Lung (tissue), 12 donors: ENCODE results near the gene TFAM. TPM values are rescaled to one million over a fixed set of nuclear protein-coding genes. Genes with fewer than 3 reads are reported as not detected.

Source experiments
- ATAC-seq: fragments of 200-7000 bp; cut with Tn5 transposase; one replicate; pipeline ENCODE4 v1.9.1; 2020; ENCODE audit warnings: moderate number of reproducible peaks; ENCODE audit not compliant: insufficient read depth, low FRiP score
- DNase-seq, 3 donors: peaks; one replicate each; pipeline ENCODE4 v3.0.0-alpha.2; 2013 to 2017
- H3K27ac ChIP-seq, 2 donors: one replicate each; pipeline ENCODE4 v1.5.1; 2013; ENCODE audit warnings: mild to moderate bottlenecking in 2 of 2, moderate library complexity in 2 of 2, control low read depth in 1 of 2, inconsistent platforms in 1 of 2, low read depth in 1 of 2, low read length in 1 of 2
- H3K27me3 ChIP-seq, 3 donors: one replicate each; pipeline ENCODE4 v1.5.1; 2013; ENCODE audit warnings: low read length in 2 of 3; ENCODE audit not compliant: control insufficient read depth in 3 of 3, insufficient read depth in 3 of 3
- H3K36me3 ChIP-seq, 4 donors: one replicate each; pipeline ENCODE4 v1.5.1; 2013; ENCODE audit warnings: low read length in 4 of 4, mild to moderate bottlenecking in 1 of 4, moderate library complexity in 1 of 4; ENCODE audit not compliant: control insufficient read depth in 4 of 4, insufficient read depth in 4 of 4
- H3K4me1 ChIP-seq, 5 donors: one replicate each; pipeline ENCODE4 v1.5.1; 2013; ENCODE audit warnings: low read length in 5 of 5, mild to moderate bottlenecking in 2 of 5, moderate library complexity in 1 of 5; ENCODE audit not compliant: control insufficient read depth in 5 of 5, insufficient read depth in 5 of 5
- H3K4me3 ChIP-seq: one replicate; pipeline ENCODE4 v1.5.1; 2013; ENCODE audit warnings: mild to moderate bottlenecking, control low read depth, moderate library complexity
- H3K9ac ChIP-seq, 2 donors: one replicate each; pipeline ENCODE4 v1.5.1; 2013; ENCODE audit warnings: low read length in 2 of 2, control low read depth in 1 of 2; ENCODE audit not compliant: insufficient read depth in 1 of 2
- H3K9me3 ChIP-seq, 4 donors: one replicate each; pipeline ENCODE4 v1.5.1; 2013; ENCODE audit warnings: low read length in 3 of 4, mild to moderate bottlenecking in 1 of 4, moderate library complexity in 1 of 4; ENCODE audit not compliant: control insufficient read depth in 4 of 4, insufficient read depth in 3 of 4
- WGBS, 2 donors: extraction: QIAGEN DNeasy Blood & Tissue Kit; methylation state at CpG; one replicate each; pipeline ENCODE4 v1.1.7; 2013; 5-methylcytosine and 5-hydroxymethylcytosine counted together
- polyA plus RNA-seq, 2 donors: library from polyadenylated mRNA; stranded (reverse); fragments of 200-250 nt; gene quantifications; one replicate each; pipeline ENCODE4 v1.2.1, GENCODE V29; 2013
- total RNA-seq, 2 donors: library from RNA; depleted of rRNA in 1 of 2; stranded (reverse); fragments of >200 nt in 1 of 2; gene quantifications; one replicate each; pipeline ENCODE4 v1.2.1, GENCODE V29; 2014 to 2021
- TF ChIP-seq, protein P1 (sequence below): IDR thresholded peaks from 2 replicates; pipeline ENCODE4 v1.5.1; 2012; ENCODE audit warnings: mild to moderate bottlenecking; ENCODE audit errors: control extremely low read depth, extremely low read depth
- donor health status: control.
- donor health status: control.
- donor health status: Bipolar disorder and iron deficiency.
- donor health status: healthy.
- donor health status: DM: yes; HTN: yes; CAD: no.

Gene TFAM
- total and polyA plus RNA-seq, 4 donors = 5.9 to 27.0 (median 20.9) TPM

DNA sequence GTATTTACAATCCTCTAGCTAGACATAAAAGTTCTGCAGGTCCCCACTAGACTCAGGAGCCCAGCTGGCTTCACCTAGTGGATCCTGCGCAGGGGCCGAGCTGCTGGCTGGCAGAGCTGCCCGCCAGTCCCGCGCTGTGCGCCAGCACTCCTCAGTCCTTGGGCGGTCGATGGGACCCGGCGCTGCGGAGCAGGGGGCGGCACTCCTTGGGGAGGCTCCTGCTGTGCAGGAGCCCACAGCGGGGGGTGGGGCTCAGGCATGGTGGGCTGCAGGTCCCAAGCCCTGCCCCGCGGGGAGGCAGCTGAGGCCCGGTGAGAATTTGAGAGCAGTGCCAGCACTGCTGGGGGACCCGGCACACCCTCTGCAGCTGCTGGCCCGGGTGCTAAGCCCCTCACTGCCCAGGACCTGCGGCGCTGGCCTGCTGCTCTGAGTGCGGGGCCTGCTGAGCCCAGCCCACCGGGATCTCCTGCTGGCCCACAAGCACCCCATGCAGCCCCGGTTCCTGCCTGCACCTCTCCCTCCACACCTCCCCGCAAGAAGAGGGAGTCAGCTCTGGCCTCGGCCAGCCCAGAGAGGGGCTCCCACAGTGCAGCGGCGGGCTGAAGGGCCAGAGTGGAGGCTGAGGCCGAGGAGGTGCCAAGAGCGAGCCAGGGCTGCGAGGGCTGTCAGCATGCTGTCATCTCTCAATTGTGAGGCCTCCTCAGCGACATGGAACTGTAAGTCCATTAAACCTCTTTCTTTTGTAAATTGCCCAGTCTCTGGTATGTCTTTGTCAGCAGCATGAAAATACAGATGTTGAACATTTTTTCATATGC is 63.1 kb downstream of the TFAM start:
- 96 to 97% methylated on average over 31 of the region's 31 CpGs for WGBS, 2 donors
- Histone ChIP-seq H3K9ac (no peak overlapping the region), H3K36me3 (no peaks in the 10 kb centered on the region), H3K27me3 (no peaks in the 10 kb centered on the region), H3K4me3 (no peak overlapping the region), H3K9me3 (peaks cover 0 to 8% (median 0%) of the 10 kb centered on the region in 4 donors), H3K27ac (no peak overlapping the region), H3K4me1 (peaks cover 0 to 9% (median 0%) of the 10 kb centered on the region in 5 donors)
- no peak for ATAC-seq
- TF ChIP-seq, protein P1, sequence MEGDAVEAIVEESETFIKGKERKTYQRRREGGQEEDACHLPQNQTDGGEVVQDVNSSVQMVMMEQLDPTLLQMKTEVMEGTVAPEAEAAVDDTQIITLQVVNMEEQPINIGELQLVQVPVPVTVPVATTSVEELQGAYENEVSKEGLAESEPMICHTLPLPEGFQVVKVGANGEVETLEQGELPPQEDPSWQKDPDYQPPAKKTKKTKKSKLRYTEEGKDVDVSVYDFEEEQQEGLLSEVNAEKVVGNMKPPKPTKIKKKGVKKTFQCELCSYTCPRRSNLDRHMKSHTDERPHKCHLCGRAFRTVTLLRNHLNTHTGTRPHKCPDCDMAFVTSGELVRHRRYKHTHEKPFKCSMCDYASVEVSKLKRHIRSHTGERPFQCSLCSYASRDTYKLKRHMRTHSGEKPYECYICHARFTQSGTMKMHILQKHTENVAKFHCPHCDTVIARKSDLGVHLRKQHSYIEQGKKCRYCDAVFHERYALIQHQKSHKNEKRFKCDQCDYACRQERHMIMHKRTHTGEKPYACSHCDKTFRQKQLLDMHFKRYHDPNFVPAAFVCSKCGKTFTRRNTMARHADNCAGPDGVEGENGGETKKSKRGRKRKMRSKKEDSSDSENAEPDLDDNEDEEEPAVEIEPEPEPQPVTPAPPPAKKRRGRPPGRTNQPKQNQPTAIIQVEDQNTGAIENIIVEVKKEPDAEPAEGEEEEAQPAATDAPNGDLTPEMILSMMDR = no peak
- DNase-seq = no peak

Other genes with a start within 250 kb of the TFAM start
- gene IPMK, start 117.5 kb upstream of the TFAM start, total RNA-seq = 10 to 100 TPM in 1 of 2 donors, 1 to 10 TPM in 1; 5.5 to 16.7 TPM
- gene IPMK, start 117.5 kb upstream of the TFAM start, polyA plus RNA-seq = 1 to 10 TPM; 2.6 to 4.6 TPM
- 10 to 100 TPM; 10.3 to 20.3 TPM for gene CISD1, start 116.2 kb upstream of the TFAM start, total RNA-seq
- gene CISD1, start 116.2 kb upstream of the TFAM start, polyA plus RNA-seq = 10 to 100 TPM; 12.9 to 24.1 TPM
- gene UBE2D1, start 50.4 kb upstream of the TFAM start, total RNA-seq = 10 to 100 TPM; 15.6 to 26.4 TPM
- gene UBE2D1, start 50.4 kb upstream of the TFAM start, polyA plus RNA-seq = 10 to 100 TPM; 15.6 to 30.5 TPM
- 10 to 100 TPM in 1 of 2 donors, 1 to 10 TPM in 1; 9.1 to 43.1 TPM for gene BICC1, start 127.5 kb downstream of the TFAM start, total RNA-seq
- gene BICC1, start 127.5 kb downstream of the TFAM start, polyA plus RNA-seq = 1 to 10 TPM; 2.3 to 2.7 TPM